Liver (tissue), 9 donors: ENCODE data around the gene DENR. TPM values are rescaled to one million over a fixed set of nuclear protein-coding genes. Genes with fewer than 3 reads are reported as not detected.
"Not testable (repeated sequence)": the region's sequence is repeated elsewhere in the genome, so short reads cannot be mapped to it uniquely, and the experiment has no call there.

Source experiments
- DNase-seq: peaks from one replicate; pipeline ENCODE4 v3.0.0-alpha.2; 2017; ENCODE audit warnings: low spot score
- H3K27ac ChIP-seq, 2 donors: one replicate each; pipeline ENCODE4 v1.7.0; 2013; ENCODE audit warnings: inconsistent platforms in 2 of 2, low read length in 2 of 2, control low read depth in 1 of 2, low read depth in 1 of 2, mild to moderate bottlenecking in 1 of 2
- H3K27me3 ChIP-seq, 4 donors: one replicate each; pipeline versions ENCODE4 v1.6.1 to v1.7.0; 2013; ENCODE audit warnings: low read length in 3 of 4, inconsistent platforms in 1 of 4, mild to moderate bottlenecking in 1 of 4, moderate library complexity in 1 of 4; ENCODE audit not compliant: control insufficient read depth in 4 of 4, insufficient read depth in 4 of 4
- H3K36me3 ChIP-seq, 4 donors: one replicate each; pipeline versions ENCODE4 v1.6.1 to v1.7.0; 2013; ENCODE audit warnings: low read length in 3 of 4, mild to moderate bottlenecking in 3 of 4, low read depth in 1 of 4, moderate library complexity in 1 of 4; ENCODE audit not compliant: control insufficient read depth in 4 of 4, insufficient read depth in 3 of 4
- H3K4me1 ChIP-seq, 4 donors: one replicate each; pipeline versions ENCODE4 v1.6.1 to v1.7.0; 2013; ENCODE audit warnings: low read length in 3 of 4, mild to moderate bottlenecking in 3 of 4, moderate library complexity in 1 of 4; ENCODE audit not compliant: control insufficient read depth in 4 of 4, insufficient read depth in 4 of 4
- H3K4me3 ChIP-seq, 3 donors: one replicate each; pipeline versions ENCODE4 v1.6.1 to v1.7.0; 2013; ENCODE audit warnings: low read length in 3 of 3, control low read depth in 1 of 3, low read depth in 1 of 3, mild to moderate bottlenecking in 1 of 3
- H3K9ac ChIP-seq, 2 donors: one replicate each; pipeline ENCODE4 v1.7.0; 2013; ENCODE audit warnings: low read length in 2 of 2, mild to moderate bottlenecking in 2 of 2, moderate library complexity in 2 of 2, control low read depth in 1 of 2, low read depth in 1 of 2
- H3K9me3 ChIP-seq, 4 donors: one replicate each; pipeline versions ENCODE4 v1.6.1 to v1.7.0; 2013; ENCODE audit warnings: low read length in 3 of 4; ENCODE audit not compliant: control insufficient read depth in 4 of 4
- ATF3 ChIP-seq: IDR thresholded peaks from 2 replicates; pipeline ENCODE4 v1.6.1; 2016; ENCODE audit warnings: antibody characterized with exemption
- CTCF ChIP-seq: fragments of 150-350 bp; IDR thresholded peaks from 2 replicates; pipeline ENCODE4 v1.5.1; 2017; ENCODE audit warnings: improper control_type of control experiment, low read depth, low read length; ENCODE audit not compliant: missing input control
- EGR1 ChIP-seq, 2 donors: IDR thresholded peaks; 2 replicates each; pipeline ENCODE4 v1.6.1; 2016 to 2018; ENCODE audit warnings: antibody characterized with exemption in 2 of 2, low read depth in 2 of 2
- FOXA1 ChIP-seq: IDR thresholded peaks from 2 replicates; pipeline ENCODE4 v1.6.1; 2016; ENCODE audit warnings: antibody characterized with exemption
- FOXA2 ChIP-seq: IDR thresholded peaks from 2 replicates; pipeline ENCODE4 v1.6.1; 2016; ENCODE audit warnings: antibody characterized with exemption
- GABPA ChIP-seq, 2 donors: IDR thresholded peaks in 1 of 2; conservative IDR thresholded peaks in 1 of 2; 2 replicates each; pipeline ENCODE4 v1.6.1; 2016; ENCODE audit warnings: antibody characterized with exemption in 2 of 2, mild to moderate bottlenecking in 1 of 2, moderate library complexity in 1 of 2
- HNF4A ChIP-seq, 2 donors: conservative IDR thresholded peaks; 2 replicates each; pipeline ENCODE4 v1.6.1; 2016; ENCODE audit warnings: antibody characterized with exemption in 2 of 2, mild to moderate bottlenecking in 2 of 2
- HNF4G ChIP-seq: IDR thresholded peaks from 2 replicates; pipeline ENCODE4 v1.6.1; 2016; ENCODE audit warnings: antibody characterized with exemption
- MAX ChIP-seq: IDR thresholded peaks from 2 replicates; pipeline ENCODE4 v1.6.1; 2016; ENCODE audit warnings: antibody characterized with exemption
- RAD21 ChIP-seq, 2 donors: IDR thresholded peaks; 2 replicates each; pipeline ENCODE4 v1.6.1; 2016; ENCODE audit warnings: antibody characterized with exemption in 2 of 2, mild to moderate bottlenecking in 2 of 2
- RXRA ChIP-seq, 2 donors: IDR thresholded peaks; 2 replicates each; pipeline ENCODE4 v1.6.1; 2017 to 2018; ENCODE audit warnings: antibody characterized with exemption in 2 of 2, mild to moderate bottlenecking in 1 of 2
- SP1 ChIP-seq: IDR thresholded peaks from 2 replicates; pipeline ENCODE4 v1.6.1; 2018; ENCODE audit warnings: antibody characterized with exemption, mild to moderate bottlenecking
- TAF1 ChIP-seq: conservative IDR thresholded peaks from 2 replicates; pipeline ENCODE4 v1.6.1; 2016; ENCODE audit warnings: antibody characterized with exemption, mild to moderate bottlenecking
- YY1 ChIP-seq: IDR thresholded peaks from 2 replicates; pipeline ENCODE4 v1.6.1; 2016; ENCODE audit warnings: antibody characterized with exemption, mild to moderate bottlenecking
- ZBTB33 ChIP-seq: IDR thresholded peaks from 2 replicates; pipeline ENCODE4 v1.6.1; 2016; ENCODE audit warnings: antibody characterized with exemption
- WGBS: extraction: QIAGEN DNeasy Blood & Tissue Kit; methylation state at CpG from one replicate; pipeline ENCODE4 v1.1.7; 2013; 5-methylcytosine and 5-hydroxymethylcytosine counted together
- polyA plus RNA-seq, 2 donors: library from polyadenylated mRNA; stranded (reverse) in 1 of 2; unstranded in 1 of 2; fragments of 200-250 nt in 1 of 2; fragments of >200 nt in 1 of 2; fragmentation: Nextera tagmentation in 1 of 2; extraction: Ambion mirVana in 1 of 2; gene quantifications; one replicate each; pipeline versions ENCODE4 v1.2.1 to v1.2.3, GENCODE V29; 2013 to 2015
- total RNA-seq, 2 donors: library from RNA; depleted of rRNA; stranded (reverse); fragments of >200 nt; gene quantifications; one replicate each; pipeline ENCODE4 v1.2.3, GENCODE V29; 2014
- TF ChIP-seq, protein P1 (sequence below): IDR thresholded peaks from 2 replicates; pipeline ENCODE4 v1.6.1; 2016; ENCODE audit warnings: antibody characterized with exemption, mild to moderate bottlenecking
- donor health status: healthy.
- donor health status: healthy.
- donor health status: healthy.
- donor health status: healthy.
- donor health status: healthy.

Gene DENR
- total and polyA plus RNA-seq, 4 donors = 10.9 to 17.7 (median 15.8) TPM

DNA sequence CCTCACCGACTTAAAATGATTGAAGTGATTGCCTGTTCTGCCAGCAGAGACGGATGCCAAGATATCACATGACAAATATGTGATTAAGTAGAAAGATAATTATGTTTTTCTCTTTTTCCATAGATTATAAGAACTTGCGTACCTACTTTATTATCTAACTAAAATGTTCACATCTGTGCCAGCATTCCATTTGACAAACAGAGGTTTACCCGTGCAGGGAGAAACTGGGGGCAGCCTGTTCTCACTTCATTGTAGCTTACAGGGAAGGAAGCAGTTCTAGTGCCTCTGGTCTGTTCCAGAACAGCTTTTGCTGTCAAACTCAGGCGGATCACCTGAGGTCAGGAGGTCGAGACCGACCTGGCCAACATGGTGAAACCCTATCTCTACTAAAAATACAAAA is 51.3 kb downstream of the DENR start:
- 90% methylated on average over 7 of the region's 7 CpGs for WGBS
- Histone ChIP-seq H3K27ac (no peak overlapping the region), H3K36me3 (no peaks in the 10 kb centered on the region), H3K27me3 (no peaks in the 10 kb centered on the region), H3K4me1 (no peaks in the 10 kb centered on the region), H3K9ac (no peak overlapping the region), H3K9me3 (no peaks in the 10 kb centered on the region), H3K4me3 (no peak overlapping the region)
- TF ChIP-seq EGR1 (IDR thresholded peaks at IDR 0.05; ENCODE audit: low read depth in 2 of 2) (no peak), ATF3 (no peak), ZBTB33 (no peak), MAX (no peak)
- TF ChIP-seq, protein P1, sequence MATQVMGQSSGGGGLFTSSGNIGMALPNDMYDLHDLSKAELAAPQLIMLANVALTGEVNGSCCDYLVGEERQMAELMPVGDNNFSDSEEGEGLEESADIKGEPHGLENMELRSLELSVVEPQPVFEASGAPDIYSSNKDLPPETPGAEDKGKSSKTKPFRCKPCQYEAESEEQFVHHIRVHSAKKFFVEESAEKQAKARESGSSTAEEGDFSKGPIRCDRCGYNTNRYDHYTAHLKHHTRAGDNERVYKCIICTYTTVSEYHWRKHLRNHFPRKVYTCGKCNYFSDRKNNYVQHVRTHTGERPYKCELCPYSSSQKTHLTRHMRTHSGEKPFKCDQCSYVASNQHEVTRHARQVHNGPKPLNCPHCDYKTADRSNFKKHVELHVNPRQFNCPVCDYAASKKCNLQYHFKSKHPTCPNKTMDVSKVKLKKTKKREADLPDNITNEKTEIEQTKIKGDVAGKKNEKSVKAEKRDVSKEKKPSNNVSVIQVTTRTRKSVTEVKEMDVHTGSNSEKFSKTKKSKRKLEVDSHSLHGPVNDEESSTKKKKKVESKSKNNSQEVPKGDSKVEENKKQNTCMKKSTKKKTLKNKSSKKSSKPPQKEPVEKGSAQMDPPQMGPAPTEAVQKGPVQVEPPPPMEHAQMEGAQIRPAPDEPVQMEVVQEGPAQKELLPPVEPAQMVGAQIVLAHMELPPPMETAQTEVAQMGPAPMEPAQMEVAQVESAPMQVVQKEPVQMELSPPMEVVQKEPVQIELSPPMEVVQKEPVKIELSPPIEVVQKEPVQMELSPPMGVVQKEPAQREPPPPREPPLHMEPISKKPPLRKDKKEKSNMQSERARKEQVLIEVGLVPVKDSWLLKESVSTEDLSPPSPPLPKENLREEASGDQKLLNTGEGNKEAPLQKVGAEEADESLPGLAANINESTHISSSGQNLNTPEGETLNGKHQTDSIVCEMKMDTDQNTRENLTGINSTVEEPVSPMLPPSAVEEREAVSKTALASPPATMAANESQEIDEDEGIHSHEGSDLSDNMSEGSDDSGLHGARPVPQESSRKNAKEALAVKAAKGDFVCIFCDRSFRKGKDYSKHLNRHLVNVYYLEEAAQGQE = no peak
- DNase-seq = no peak

GRCh38 chr12:122804957-122805356 is 52.3 kb downstream of the DENR start:
- not testable (repeated sequence) for H3K27ac ChIP-seq

DNA sequence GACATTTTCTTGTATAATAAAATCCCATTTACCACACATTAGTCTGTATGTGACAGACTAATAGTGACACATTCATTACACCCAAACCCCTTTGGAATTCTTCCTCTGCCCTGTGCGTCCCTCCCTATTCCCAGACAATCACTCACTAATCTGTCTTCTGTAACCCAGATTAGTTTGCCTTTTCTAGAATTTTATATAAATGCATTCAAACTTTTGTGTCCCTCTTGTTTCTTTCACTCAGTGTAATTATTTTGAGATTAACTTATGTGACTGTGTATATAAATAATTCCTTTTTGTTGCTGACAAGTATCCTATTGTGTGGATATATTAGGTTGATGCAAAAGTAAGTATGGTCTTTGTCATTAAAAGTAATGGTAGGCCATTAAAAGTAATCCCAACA is 55.0 kb downstream of the DENR start:
- Histone ChIP-seq H3K9ac (no peak overlapping the region), H3K4me3 (no peak overlapping the region), H3K27me3 (no peaks in the 10 kb centered on the region), H3K27ac (no peak overlapping the region), H3K36me3 (no peaks in the 10 kb centered on the region), H3K4me1 (no peaks in the 10 kb centered on the region), H3K9me3 (no peaks in the 10 kb centered on the region)
- TF ChIP-seq HNF4G = no peak
- no peak for TF ChIP-seq FOXA2
- no peak for TF ChIP-seq MAX
- TF ChIP-seq EGR1 (IDR thresholded peaks at IDR 0.05; ENCODE audit: low read depth in 2 of 2) = no peak
- no peak for TF ChIP-seq TAF1
- TF ChIP-seq YY1 = no peak
- TF ChIP-seq ATF3 = no peak
- TF ChIP-seq CTCF = no peak
- no peak for TF ChIP-seq HNF4A (conservative IDR thresholded peaks at IDR 0.05)
- no peak for TF ChIP-seq RXRA (IDR thresholded peaks at IDR 0.05)
- TF ChIP-seq RAD21 (IDR thresholded peaks at IDR 0.05) = no peak
- no peak for TF ChIP-seq SP1
- TF ChIP-seq GABPA (IDR thresholded peaks at IDR 0.05 in 1 of 2, conservative IDR thresholded peaks at IDR 0.05 in 1 of 2) = no peak
- TF ChIP-seq FOXA1 = no peak
- no peak for DNase-seq
- 95% methylated on average over 1 of the region's 1 CpG for WGBS

More at GRCh38 chr12:122804957-122805356, 52.3 kb downstream of the DENR start:
- not testable (repeated sequence) for H3K9me3 ChIP-seq, H3K9ac ChIP-seq, H3K4me3 ChIP-seq, H3K27me3 ChIP-seq, H3K4me1 ChIP-seq, DNase-seq, H3K36me3 ChIP-seq
- WGBS = 97% methylated on average over 9 of the region's 9 CpGs
